T-helper 22 cell (primary cell): ENCODE data around the gene TPP1.

Experiments
- DNase-seq: peaks from one replicate; pipeline ENCODE4 v3.0.0-alpha.2; 2020; ENCODE audit warnings: low read depth

The TPP1 gene

GRCh38 chr11:6627762-6628241 is 8.6 kb upstream of the TPP1 start:
- DNase-seq = no peak

GRCh38 chr11:6626971-6627761 is 7.9 kb upstream of the TPP1 start:
- no peak for DNase-seq

GRCh38 chr11:6625832-6626420 is 6.7 kb upstream of the TPP1 start:
- DNase-seq = no peak

- DNase-seq = no peak
These were observed 6.1 kb upstream of the TPP1 start for GRCh38 chr11:6625156-6625831.

GRCh38 chr11:6623391-6624363 is 4.5 kb upstream of the TPP1 start:
- DNase-seq = no peak

- DNase-seq = no peak
These were observed 3.3 kb upstream of the TPP1 start for GRCh38 chr11:6622261-6623171.

GRCh38 chr11:6621711-6622211 is 2.5 kb upstream of the TPP1 start:
- no peak for DNase-seq

- no peak for DNase-seq
These were observed 1.4 kb upstream of the TPP1 start for GRCh38 chr11:6620636-6621035.

GRCh38 chr11:6618117-6619003 is 862 bp downstream of the TPP1 start:
- DNase-seq = peak; percentile 68

GRCh38 chr11:6617315-6617781 is 1.9 kb downstream of the TPP1 start:
- DNase-seq = no peak

- DNase-seq = no peak
These were observed 2.5 kb downstream of the TPP1 start for GRCh38 chr11:6616596-6617250.

GRCh38 chr11:6615882-6616585 is 3.2 kb downstream of the TPP1 start:
- no peak for DNase-seq

GRCh38 chr11:6615046-6615445 is 4.2 kb downstream of the TPP1 start:
- DNase-seq = no peak

- DNase-seq = no peak
These were observed 4.8 kb downstream of the TPP1 start for GRCh38 chr11:6614446-6614845.

- DNase-seq = no peak
These were observed 5.7 kb downstream of the TPP1 start for GRCh38 chr11:6613496-6613895.

- DNase-seq = peak; percentile 94
These were observed 6.8 kb downstream of the TPP1 start, which contains the start of gene TAF10 for GRCh38 chr11:6612213-6613041. TSS of gene TAF10 (minus strand) at chr11:6612216. CDS start at chr11:6612189, 27 bp downstream.

GRCh38 chr11:6611963-6612212 is 7.3 kb downstream of the TPP1 start:
- DNase-seq = no peak
